Small intestine (tissue), 7 donors: ENCODE data around the gene EYS. TPM values are rescaled to one million over a fixed set of nuclear protein-coding genes. Genes with fewer than 3 reads are reported as not detected.

Source experiments
- DNase-seq, 2 donors: peaks; one replicate each; pipeline versions ENCODE4 v3.0.0 to v3.0.0-alpha.2; 2013
- FAIRE-seq: peaks from 2 replicates; lab custom pipeline; 2012; peaks lifted over from hg19 to GRCh38; lab: Jason Lieb, UNC
- H3K27ac ChIP-seq, 3 donors: one replicate each; pipeline ENCODE4 v1.5.1; 2013; ENCODE audit warnings: low read length in 2 of 3, mild to moderate bottlenecking in 2 of 3, control low read depth in 1 of 3, inconsistent platforms in 1 of 3, low read depth in 1 of 3, moderate library complexity in 1 of 3
- H3K27me3 ChIP-seq, 3 donors: one replicate each; pipeline ENCODE4 v1.6.1; 2013; ENCODE audit warnings: low read length in 3 of 3, inconsistent platforms in 1 of 3; ENCODE audit not compliant: control insufficient read depth in 3 of 3, insufficient read depth in 3 of 3
- H3K36me3 ChIP-seq, 3 donors: one replicate each; pipeline ENCODE4 v1.6.1; 2013; ENCODE audit warnings: low read length in 3 of 3, inconsistent platforms in 1 of 3, low read depth in 1 of 3, mild to moderate bottlenecking in 1 of 3, moderate library complexity in 1 of 3; ENCODE audit not compliant: control insufficient read depth in 3 of 3, insufficient read depth in 2 of 3
- H3K4me1 ChIP-seq, 3 donors: one replicate each; pipeline ENCODE4 v1.6.1; 2013; ENCODE audit warnings: low read length in 2 of 3, inconsistent platforms in 1 of 3, low read depth in 1 of 3, mild to moderate bottlenecking in 1 of 3, moderate library complexity in 1 of 3; ENCODE audit not compliant: control insufficient read depth in 3 of 3, insufficient read depth in 2 of 3
- H3K4me3 ChIP-seq, 3 donors: one replicate each; pipeline ENCODE4 v1.5.1; 2013; ENCODE audit warnings: low read length in 3 of 3, control low read depth in 1 of 3, inconsistent platforms in 1 of 3, low read depth in 1 of 3, mild to moderate bottlenecking in 1 of 3, moderate library complexity in 1 of 3
- H3K9me3 ChIP-seq, 2 donors: one replicate each; pipeline ENCODE4 v1.6.1; 2013; ENCODE audit warnings: low read depth in 1 of 2, low read length in 1 of 2; ENCODE audit not compliant: control insufficient read depth in 2 of 2, insufficient read depth in 1 of 2
- WGBS, 3 donors: extraction: QIAGEN DNeasy Blood & Tissue Kit; methylation state at CpG; one replicate each; pipeline ENCODE4 v1.1.7; 2013; 5-methylcytosine and 5-hydroxymethylcytosine counted together
- polyA plus RNA-seq, 4 donors: library from polyadenylated mRNA; stranded (reverse) in 3 of 4; unstranded in 1 of 4; fragments of 200-250 nt in 3 of 4; fragments of 120-200 nt in 1 of 4; gene quantifications; one replicate each; pipeline versions ENCODE4 v1.2.1 to v1.2.3, GENCODE V29; 2013
- donor health status: healthy with polysubstance abuse.
- donor health status: control.
- donor health status: control.
- donor health status: Bipolar disorder and iron deficiency.
- donor health status: healthy.

EYS gene
- polyA plus RNA-seq, 4 donors: 0.78 TPM; not detected in 3

GRCh38 chr6:64299176-64299575 is 1407.8 kb downstream of the EYS start:
- FAIRE-seq (no peak), DNase-seq (no peak)
- Histone ChIP-seq H3K4me3 (no peak overlapping the region), H3K27me3 (no peaks in the 10 kb centered on the region), H3K36me3 (no peaks in the 10 kb centered on the region), H3K9me3 (peaks cover 3 to 21% of the 10 kb centered on the region in 2 donors), H3K4me1 (peaks cover 0 to 14% (median 0%) of the 10 kb centered on the region in 3 donors), H3K27ac (no peak overlapping the region)
- WGBS, 3 donors: 87 to 90% (median 88%) methylated on average over 7 of the region's 7 CpGs

- Histone ChIP-seq H3K4me3 (no peak overlapping the region), H3K9me3 (peaks cover 0 to 9% of the 10 kb centered on the region in 2 donors), H3K27ac (no peak overlapping the region), H3K27me3 (no peaks in the 10 kb centered on the region), H3K4me1 (no peaks in the 10 kb centered on the region), H3K36me3 (no peaks in the 10 kb centered on the region)
- FAIRE-seq (no peak), DNase-seq (no peak)
Measured at GRCh38 chr6:64294034-64294433, 1413.0 kb downstream of the EYS start.

- peaks cover 0 to 7% of the 10 kb centered on the region in 2 donors for H3K9me3 ChIP-seq
- no peaks in the 10 kb centered on the region for H3K36me3 ChIP-seq
- no peak for DNase-seq
- H3K27ac ChIP-seq: no peak overlapping the region
- H3K4me1 ChIP-seq: no peaks in the 10 kb centered on the region
- no peaks in the 10 kb centered on the region for H3K27me3 ChIP-seq
- no peak overlapping the region for H3K4me3 ChIP-seq
- no peak for FAIRE-seq
Measured at GRCh38 chr6:64293298-64293697, 1413.7 kb downstream of the EYS start.

GRCh38 chr6:64290867-64291266 is 1416.2 kb downstream of the EYS start:
- no peaks in the 10 kb centered on the region for H3K27me3 ChIP-seq
- H3K4me3 ChIP-seq: no peak overlapping the region
- 49 to 61% (median 51%) methylated on average over 3 of the region's 3 CpGs for WGBS, 3 donors
- no peak for DNase-seq
- no peaks in the 10 kb centered on the region for H3K4me1 ChIP-seq
- H3K36me3 ChIP-seq: no peaks in the 10 kb centered on the region
- no peaks in the 10 kb centered on the region for H3K9me3 ChIP-seq
- no peak overlapping the region for H3K27ac ChIP-seq
- FAIRE-seq: no peak

- DNase-seq: peak in 1 of 2 donors; percentile 28
- Histone ChIP-seq H3K9me3 (no peaks in the 10 kb centered on the region), H3K4me3 (no peak overlapping the region), H3K27ac (no peak overlapping the region), H3K27me3 (no peaks in the 10 kb centered on the region), H3K36me3 (no peaks in the 10 kb centered on the region), H3K4me1 (no peaks in the 10 kb centered on the region)
- WGBS, 3 donors: 64 to 71% (median 69%) methylated on average over 1 of the region's 1 CpG
- FAIRE-seq: no peak
Measured at GRCh38 chr6:64289931-64290330, 1417.1 kb downstream of the EYS start.

- H3K4me1 ChIP-seq: no peaks in the 10 kb centered on the region
- peaks cover 0 to 7% of the 10 kb centered on the region in 2 donors for H3K9me3 ChIP-seq
- 27 to 37% (median 34%) methylated on average over 3 of the region's 3 CpGs for whole genome bisulfite sequencing, 3 donors
- no peak overlapping the region for H3K4me3 ChIP-seq
- no peak overlapping the region for H3K27ac ChIP-seq
- DNase-seq (no peak), FAIRE-seq (no peak)
- no peaks in the 10 kb centered on the region for H3K27me3 ChIP-seq
- H3K36me3 ChIP-seq: no peaks in the 10 kb centered on the region
Measured at GRCh38 chr6:64288351-64288750, 1418.7 kb downstream of the EYS start.

- DNase-seq: no peak
- WGBS, 3 donors: 54 to 78% (median 55%) methylated on average over 1 of the region's 1 CpG
- peaks cover 0 to 7% of the 10 kb centered on the region in 2 donors for H3K9me3 ChIP-seq
- no peaks in the 10 kb centered on the region for H3K4me1 ChIP-seq
- no peak overlapping the region for H3K27ac ChIP-seq
- no peak overlapping the region for H3K4me3 ChIP-seq
- FAIRE-seq: no peak
- H3K36me3 ChIP-seq: no peaks in the 10 kb centered on the region
- H3K27me3 ChIP-seq: no peaks in the 10 kb centered on the region
Measured at GRCh38 chr6:64281167-64281566, 1425.9 kb downstream of the EYS start.

- Histone ChIP-seq H3K4me1 (no peaks in the 10 kb centered on the region), H3K4me3 (no peak overlapping the region), H3K27ac (no peak overlapping the region), H3K9me3 (peaks cover 0 to 7% of the 10 kb centered on the region in 2 donors), H3K27me3 (no peaks in the 10 kb centered on the region), H3K36me3 (no peaks in the 10 kb centered on the region)
- no peak for FAIRE-seq
- WGBS, 3 donors: 23 to 44% (median 30%) methylated on average over 1 of the region's 1 CpG
- DNase-seq: peak in 1 of 2 donors; percentile 60
Measured at GRCh38 chr6:64280569-64280968, 1426.5 kb downstream of the EYS start.

- FAIRE-seq (no peak), DNase-seq (no peak)
- H3K4me1 ChIP-seq: no peaks in the 10 kb centered on the region
- no peak overlapping the region for H3K27ac ChIP-seq
- 87 to 91% (median 87%) methylated on average over 5 of the region's 5 CpGs for WGBS, 3 donors
- H3K9me3 ChIP-seq: no peaks in the 10 kb centered on the region
- no peaks in the 10 kb centered on the region for H3K36me3 ChIP-seq
- H3K4me3 ChIP-seq: no peak overlapping the region
- no peaks in the 10 kb centered on the region for H3K27me3 ChIP-seq
Measured at GRCh38 chr6:64270083-64270482, 1436.9 kb downstream of the EYS start.
